ENCODE results near the gene FARS2.

The FARS2 gene

DNA sequence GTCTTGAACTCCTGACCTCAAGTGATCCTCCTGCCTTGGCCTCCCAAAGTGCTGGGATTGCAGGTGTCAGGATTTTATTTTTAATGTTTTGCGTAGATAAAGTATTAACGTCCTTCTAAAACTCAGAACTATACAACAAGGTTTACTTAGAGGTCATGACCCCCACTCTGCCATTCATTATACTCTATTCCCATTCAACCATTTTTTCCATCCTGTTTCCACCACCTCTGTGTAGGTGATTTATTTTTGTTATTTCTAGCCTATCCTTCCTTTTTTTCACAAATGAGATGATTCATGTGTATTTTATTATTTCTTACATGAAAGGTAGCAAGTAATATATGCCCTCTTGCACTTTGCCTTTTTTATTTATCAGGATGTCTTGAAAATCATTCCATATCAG, 138.1 kb downstream of the FARS2 start:
- H3K36me3 ChIP-seq (ENCODE audit: control insufficient read depth in 1 of 2, insufficient read depth in 2 of 2, low read length in 2 of 2): peaks cover 0 to 2% of the 10 kb centered on the region in 2 experiments
- H3K79me1 ChIP-seq (ENCODE audit: low read length): no peaks in the 10 kb centered on the region
- no peak overlapping the region for H4K8ac ChIP-seq (ENCODE audit: low read depth, low read length)
- H3K79me2 ChIP-seq (ENCODE audit: control insufficient read depth, insufficient read depth, low read length, poor library complexity): no peaks in the 10 kb centered on the region
- no peak overlapping the region for H3K9ac ChIP-seq (ENCODE audit: low read length)
- H3K14ac ChIP-seq (ENCODE audit: low read length): no peak overlapping the region
- no peak overlapping the region for H3K23ac ChIP-seq (ENCODE audit: low read length)
- no peak overlapping the region for H3K4me2 ChIP-seq (ENCODE audit: low read length)
- H3K9me3 ChIP-seq (ENCODE audit: insufficient read depth, low read depth, low read length): no peaks in the 10 kb centered on the region
- H3K4me3 ChIP-seq (ENCODE audit: low read depth, low read length): no peak overlapping the region
- H3K4ac ChIP-seq (ENCODE audit: low read depth, low read length): no peak overlapping the region
- H3K18ac ChIP-seq (ENCODE audit: low read length): no peak overlapping the region
- no peaks in the 10 kb centered on the region for H3K4me1 ChIP-seq (ENCODE audit: control insufficient read depth in 1 of 2, insufficient read depth in 2 of 2, low read length in 2 of 2)
- no peak for DNase-seq
- no peak overlapping the region for H2AFZ ChIP-seq (ENCODE audit: insufficient read depth, low read length, poor library complexity)
- no peak overlapping the region for H4K12ac ChIP-seq (ENCODE audit: low read depth, low read length)
- no CpG with 5 or more reads among the region's 2 CpGs for WGBS (ENCODE audit: extremely low coverage, insufficient coverage, insufficient read length)
- no peak overlapping the region for H2AK5ac ChIP-seq (ENCODE audit: low read length)
- H2BK5ac ChIP-seq (ENCODE audit: low read depth, low read length, poor library complexity): no peak overlapping the region
- H3K27ac ChIP-seq (ENCODE audit: low read depth, low read length): no peak overlapping the region
- no peak overlapping the region for H2BK120ac ChIP-seq (ENCODE audit: insufficient read depth, low read length, poor library complexity)
- no peaks in the 10 kb centered on the region for H3K27me3 ChIP-seq (ENCODE audit: insufficient read depth, low read length)
- no peak overlapping the region for H2BK12ac ChIP-seq (ENCODE audit: low read length)
- no peak overlapping the region for H4K91ac ChIP-seq (ENCODE audit: low read depth, low read length)

- H3K14ac ChIP-seq (ENCODE audit: low read length): no peak overlapping the region
- no peaks in the 10 kb centered on the region for H3K4me1 ChIP-seq (ENCODE audit: control insufficient read depth in 1 of 2, insufficient read depth in 2 of 2, low read length in 2 of 2)
- H3K4me2 ChIP-seq (ENCODE audit: low read length): no peak overlapping the region
- no peaks in the 10 kb centered on the region for H3K9me3 ChIP-seq (ENCODE audit: insufficient read depth, low read depth, low read length)
- WGBS (ENCODE audit: extremely low coverage, insufficient coverage, insufficient read length): no CpG with 5 or more reads among the region's 4 CpGs
- no peaks in the 10 kb centered on the region for H3K79me2 ChIP-seq (ENCODE audit: control insufficient read depth, insufficient read depth, low read length, poor library complexity)
- H2BK120ac ChIP-seq (ENCODE audit: insufficient read depth, low read length, poor library complexity): no peak overlapping the region
- H3K27me3 ChIP-seq (ENCODE audit: insufficient read depth, low read length): no peaks in the 10 kb centered on the region
- H3K36me3 ChIP-seq (ENCODE audit: control insufficient read depth in 1 of 2, insufficient read depth in 2 of 2, low read length in 2 of 2): no peaks in the 10 kb centered on the region
- no peak overlapping the region for H2AFZ ChIP-seq (ENCODE audit: insufficient read depth, low read length, poor library complexity)
- H4K91ac ChIP-seq (ENCODE audit: low read depth, low read length): no peak overlapping the region
- H3K79me1 ChIP-seq (ENCODE audit: low read length): no peaks in the 10 kb centered on the region
- H3K4me3 ChIP-seq (ENCODE audit: low read depth, low read length): no peak overlapping the region
- H2BK5ac ChIP-seq (ENCODE audit: low read depth, low read length, poor library complexity): no peak overlapping the region
- no peak overlapping the region for H4K8ac ChIP-seq (ENCODE audit: low read depth, low read length)
- no peak overlapping the region for H3K4ac ChIP-seq (ENCODE audit: low read depth, low read length)
- no peak overlapping the region for H3K18ac ChIP-seq (ENCODE audit: low read length)
- H3K9ac ChIP-seq (ENCODE audit: low read length): no peak overlapping the region
- H4K12ac ChIP-seq (ENCODE audit: low read depth, low read length): no peak overlapping the region
- H2BK12ac ChIP-seq (ENCODE audit: low read length): no peak overlapping the region
- H3K23ac ChIP-seq (ENCODE audit: low read length): no peak overlapping the region
- DNase-seq: peak in 1 of 2 donors; percentile 30
- H2AK5ac ChIP-seq (ENCODE audit: low read length): no peak overlapping the region
- H3K27ac ChIP-seq (ENCODE audit: low read depth, low read length): no peak overlapping the region
Observed at GRCh38 chr6:5401845-5402738, 140.8 kb downstream of the FARS2 start.

GRCh38 chr6:5403076-5403475, 141.8 kb downstream of the FARS2 start:
- Histone ChIP-seq H2BK5ac (ENCODE audit: low read depth, low read length, poor library complexity) (no peak overlapping the region), H3K4me1 (ENCODE audit: control insufficient read depth in 1 of 2, insufficient read depth in 2 of 2, low read length in 2 of 2) (no peaks in the 10 kb centered on the region), H2AFZ (ENCODE audit: insufficient read depth, low read length, poor library complexity) (no peak overlapping the region), H3K79me2 (ENCODE audit: control insufficient read depth, insufficient read depth, low read length, poor library complexity) (no peaks in the 10 kb centered on the region), H3K23ac (ENCODE audit: low read length) (no peak overlapping the region), H3K79me1 (ENCODE audit: low read length) (no peaks in the 10 kb centered on the region), H4K12ac (ENCODE audit: low read depth, low read length) (no peak overlapping the region), H4K8ac (ENCODE audit: low read depth, low read length) (no peak overlapping the region), H3K9me3 (ENCODE audit: insufficient read depth, low read depth, low read length) (no peaks in the 10 kb centered on the region), H3K9ac (ENCODE audit: low read length) (no peak overlapping the region), H3K4me3 (ENCODE audit: low read depth, low read length) (no peak overlapping the region), H2AK5ac (ENCODE audit: low read length) (no peak overlapping the region), H3K4ac (ENCODE audit: low read depth, low read length) (no peak overlapping the region), H3K36me3 (ENCODE audit: control insufficient read depth in 1 of 2, insufficient read depth in 2 of 2, low read length in 2 of 2) (no peaks in the 10 kb centered on the region), H2BK120ac (ENCODE audit: insufficient read depth, low read length, poor library complexity) (no peak overlapping the region), H3K27me3 (ENCODE audit: insufficient read depth, low read length) (no peaks in the 10 kb centered on the region), H2BK12ac (ENCODE audit: low read length) (no peak overlapping the region), H3K18ac (ENCODE audit: low read length) (no peak overlapping the region), H3K4me2 (ENCODE audit: low read length) (no peak overlapping the region), H4K91ac (ENCODE audit: low read depth, low read length) (no peak overlapping the region), H3K27ac (ENCODE audit: low read depth, low read length) (no peak overlapping the region), H3K14ac (ENCODE audit: low read length) (no peak overlapping the region)
- no CpG with 5 or more reads among the region's 3 CpGs for WGBS (ENCODE audit: extremely low coverage, insufficient coverage, insufficient read length)
- no peak for DNase-seq

DNA sequence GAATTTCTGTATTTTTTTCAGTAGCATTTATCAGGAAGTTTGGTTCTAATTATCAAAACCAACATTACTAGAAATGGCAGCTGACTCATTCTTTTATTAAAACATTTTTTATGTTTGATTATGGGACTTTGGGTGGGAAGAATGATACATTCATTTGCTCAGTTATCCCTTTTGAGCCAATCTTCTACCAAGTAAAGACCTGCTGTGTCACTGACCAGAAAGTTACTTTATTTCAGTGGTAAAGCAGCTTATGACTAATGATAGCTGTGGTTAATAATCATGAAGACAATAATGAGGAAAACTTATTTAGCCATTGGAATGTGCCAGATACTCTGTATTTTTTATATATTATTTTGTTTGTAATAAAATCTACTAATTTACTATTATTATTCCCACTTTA, 142.3 kb downstream of the FARS2 start:
- no peaks in the 10 kb centered on the region for H3K79me1 ChIP-seq (ENCODE audit: low read length)
- no peak overlapping the region for H4K8ac ChIP-seq (ENCODE audit: low read depth, low read length)
- no peak overlapping the region for H4K12ac ChIP-seq (ENCODE audit: low read depth, low read length)
- H3K4me1 ChIP-seq (ENCODE audit: control insufficient read depth in 1 of 2, insufficient read depth in 2 of 2, low read length in 2 of 2): no peaks in the 10 kb centered on the region
- H3K27ac ChIP-seq (ENCODE audit: low read depth, low read length): no peak overlapping the region
- no peak overlapping the region for H2BK5ac ChIP-seq (ENCODE audit: low read depth, low read length, poor library complexity)
- no peak overlapping the region for H3K14ac ChIP-seq (ENCODE audit: low read length)
- H3K36me3 ChIP-seq (ENCODE audit: control insufficient read depth in 1 of 2, insufficient read depth in 2 of 2, low read length in 2 of 2): no peaks in the 10 kb centered on the region
- H2BK120ac ChIP-seq (ENCODE audit: insufficient read depth, low read length, poor library complexity): no peak overlapping the region
- no peak for DNase-seq
- H3K27me3 ChIP-seq (ENCODE audit: insufficient read depth, low read length): no peaks in the 10 kb centered on the region
- no peak overlapping the region for H2AK5ac ChIP-seq (ENCODE audit: low read length)
- H3K4ac ChIP-seq (ENCODE audit: low read depth, low read length): no peak overlapping the region
- H3K4me2 ChIP-seq (ENCODE audit: low read length): no peak overlapping the region
- no peak overlapping the region for H3K18ac ChIP-seq (ENCODE audit: low read length)
- H2AFZ ChIP-seq (ENCODE audit: insufficient read depth, low read length, poor library complexity): no peak overlapping the region
- no peak overlapping the region for H4K91ac ChIP-seq (ENCODE audit: low read depth, low read length)
- no peak overlapping the region for H2BK12ac ChIP-seq (ENCODE audit: low read length)
- no peak overlapping the region for H3K9ac ChIP-seq (ENCODE audit: low read length)
- H3K79me2 ChIP-seq (ENCODE audit: control insufficient read depth, insufficient read depth, low read length, poor library complexity): no peaks in the 10 kb centered on the region
- H3K4me3 ChIP-seq (ENCODE audit: low read depth, low read length): no peak overlapping the region
- H3K9me3 ChIP-seq (ENCODE audit: insufficient read depth, low read depth, low read length): no peaks in the 10 kb centered on the region
- H3K23ac ChIP-seq (ENCODE audit: low read length): no peak overlapping the region
